Endothelial cell (in vitro differentiated cells): ENCODE measurements around the gene CNBD2. TPM values are rescaled to one million over a fixed set of nuclear protein-coding genes. Genes with fewer than 3 reads are reported as not detected.
A peak's percentile ranks its signal among the peaks of the same experiment; 100 is the strongest.

Source experiments
- DNase-seq: peaks from one replicate; pipeline ENCODE4 v3.0.0; 2021; ENCODE audit warnings: low spot score
- H3K27ac Mint-ChIP-seq: one replicate; pipeline ENCODE4 v1.8.0; 2021; ENCODE audit warnings: mixed read lengths, inconsistent platforms; ENCODE audit not compliant: unreplicated experiment
- H3K27me3 Mint-ChIP-seq: one replicate; pipeline ENCODE4 v1.8.0; 2021; ENCODE audit warnings: mild to moderate bottlenecking, moderate library complexity, mixed read lengths, inconsistent platforms; ENCODE audit not compliant: unreplicated experiment
- H3K36me3 Mint-ChIP-seq: one replicate; pipeline ENCODE4 v1.8.0; 2021; ENCODE audit warnings: mild to moderate bottlenecking, low read depth, mixed read lengths, inconsistent platforms; ENCODE audit not compliant: unreplicated experiment
- H3K4me1 Mint-ChIP-seq: one replicate; pipeline ENCODE4 v1.8.0; 2021; ENCODE audit warnings: mild to moderate bottlenecking, mixed read lengths, inconsistent platforms; ENCODE audit not compliant: unreplicated experiment
- H3K4me3 Mint-ChIP-seq: one replicate; pipeline ENCODE4 v1.8.0; 2021; ENCODE audit warnings: mild to moderate bottlenecking, mixed read lengths, inconsistent platforms; ENCODE audit not compliant: unreplicated experiment
- H3K9me3 Mint-ChIP-seq: one replicate; pipeline ENCODE4 v1.8.0; 2021; ENCODE audit warnings: mixed read lengths, inconsistent platforms; ENCODE audit not compliant: unreplicated experiment
- long read RNA-seq: library from polyadenylated mRNA; unstranded; transcript quantifications from one replicate; pipeline ENCODE4 v2.0.0, GENCODE V29; 2020; ENCODE audit not compliant: unreplicated experiment
- total RNA-seq: library from RNA; stranded (reverse); fragmentation: NEBNext Ultra II Directional; extraction: Animal tissue kit (Norgen Biotek cat#: 25700); gene quantifications from one replicate; pipeline ENCODE4 v1.2.1, GENCODE V29; 2021; ENCODE audit not compliant: unreplicated experiment
- TF ChIP-seq, protein P1 (sequence below): fragments of 200-600 bp; sonication (generic); IDR thresholded peaks from one replicate; pipeline ENCODE4 v1.5.0; 2021; ENCODE audit warnings: antibody characterized with exemption; ENCODE audit not compliant: unreplicated experiment

The CNBD2 gene
- total RNA-seq = 8.8 TPM
- long read RNA-seq, transcript CNBD2-206 (1 exons, 662 nt) = major isoform, 10 of 10 reads
- long read RNA-seq, partial matches to known transcripts = 0 of 10 reads
- long read RNA-seq, other reads (novel, unspliced or antisense) = 0 of 10 reads

DNA sequence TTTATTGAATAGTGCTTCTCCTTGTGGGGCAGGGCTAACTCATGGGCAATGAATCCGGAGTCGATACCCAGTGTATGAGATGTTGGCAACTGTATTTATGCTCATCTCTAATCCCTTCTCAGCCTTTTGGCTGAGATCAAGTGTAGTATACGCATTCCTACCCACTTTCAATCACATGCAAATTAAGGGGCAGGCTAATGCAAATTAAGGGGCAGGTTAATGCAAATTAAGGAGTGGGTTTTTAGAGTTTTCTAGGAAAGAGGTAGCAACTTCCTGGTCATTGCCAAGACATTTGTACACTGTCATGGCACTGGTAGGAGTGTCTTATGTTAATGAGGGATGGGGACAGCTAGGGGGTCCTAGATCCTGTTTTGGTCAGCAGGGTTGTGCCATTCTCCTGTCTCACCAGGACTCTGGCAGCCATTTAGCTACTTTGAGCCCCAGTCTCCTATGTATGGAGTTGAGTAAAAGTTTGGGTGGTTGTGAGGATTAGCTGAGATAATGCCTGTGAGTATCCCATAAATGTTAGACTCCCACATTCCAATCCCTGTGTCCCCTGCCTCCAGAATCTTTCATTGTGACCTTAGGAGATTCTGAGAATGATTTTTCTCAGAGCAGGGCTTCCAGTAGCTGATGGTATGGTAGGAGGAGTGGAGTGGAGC is at the start of gene CNBD2:
TSS of gene CNBD2 (plus strand) at position 612 of the 662 bp plus-strand sequence. CDS start 173 bp downstream, outside the sequence.
- H3K4me3 Mint-ChIP-seq = no peak within 1 kb of the TSS

DNA sequence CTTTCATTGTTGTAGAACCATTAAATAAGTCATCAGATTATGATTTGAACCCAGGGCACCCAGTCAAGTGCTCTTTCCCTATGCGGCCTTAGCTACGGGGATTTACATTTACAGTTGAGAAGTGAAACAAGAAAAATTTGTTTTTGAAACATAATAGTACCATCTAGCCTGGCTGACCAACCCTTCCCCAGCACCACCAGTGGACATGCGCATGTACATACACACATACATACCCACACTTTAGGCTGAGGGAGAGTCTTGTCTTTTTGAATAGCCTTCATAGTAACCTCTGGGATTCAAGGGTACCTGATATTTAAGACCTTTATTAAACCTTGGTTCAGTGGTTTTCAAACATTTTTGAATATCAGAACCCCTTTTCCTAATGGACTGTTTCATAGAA is 47.9 kb upstream of the CNBD2 start:
- no peak overlapping the region for H3K27ac Mint-ChIP-seq
- TF ChIP-seq, protein P1, sequence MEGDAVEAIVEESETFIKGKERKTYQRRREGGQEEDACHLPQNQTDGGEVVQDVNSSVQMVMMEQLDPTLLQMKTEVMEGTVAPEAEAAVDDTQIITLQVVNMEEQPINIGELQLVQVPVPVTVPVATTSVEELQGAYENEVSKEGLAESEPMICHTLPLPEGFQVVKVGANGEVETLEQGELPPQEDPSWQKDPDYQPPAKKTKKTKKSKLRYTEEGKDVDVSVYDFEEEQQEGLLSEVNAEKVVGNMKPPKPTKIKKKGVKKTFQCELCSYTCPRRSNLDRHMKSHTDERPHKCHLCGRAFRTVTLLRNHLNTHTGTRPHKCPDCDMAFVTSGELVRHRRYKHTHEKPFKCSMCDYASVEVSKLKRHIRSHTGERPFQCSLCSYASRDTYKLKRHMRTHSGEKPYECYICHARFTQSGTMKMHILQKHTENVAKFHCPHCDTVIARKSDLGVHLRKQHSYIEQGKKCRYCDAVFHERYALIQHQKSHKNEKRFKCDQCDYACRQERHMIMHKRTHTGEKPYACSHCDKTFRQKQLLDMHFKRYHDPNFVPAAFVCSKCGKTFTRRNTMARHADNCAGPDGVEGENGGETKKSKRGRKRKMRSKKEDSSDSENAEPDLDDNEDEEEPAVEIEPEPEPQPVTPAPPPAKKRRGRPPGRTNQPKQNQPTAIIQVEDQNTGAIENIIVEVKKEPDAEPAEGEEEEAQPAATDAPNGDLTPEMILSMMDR = no peak
- peaks cover 19% of the 10 kb centered on the region for H3K36me3 Mint-ChIP-seq
- H3K27me3 Mint-ChIP-seq = no peaks in the 10 kb centered on the region
- DNase-seq = no peak
- H3K4me3 Mint-ChIP-seq = no peak overlapping the region
- no peaks in the 10 kb centered on the region for H3K4me1 Mint-ChIP-seq
- no peaks in the 10 kb centered on the region for H3K9me3 Mint-ChIP-seq

More for the DNA sequence above, at the start of gene CNBD2:
- no peak for DNase-seq
- Mint-ChIP-seq H3K27me3 (no peaks in the 10 kb centered on the region), H3K27ac (no peak within 1 kb of the TSS), H3K4me1 (no peaks in the 10 kb centered on the region), H3K36me3 (no peaks in the 10 kb centered on the region), H3K9me3 (no peaks in the 10 kb centered on the region)
- TF ChIP-seq, protein P1 = no peak

DNA sequence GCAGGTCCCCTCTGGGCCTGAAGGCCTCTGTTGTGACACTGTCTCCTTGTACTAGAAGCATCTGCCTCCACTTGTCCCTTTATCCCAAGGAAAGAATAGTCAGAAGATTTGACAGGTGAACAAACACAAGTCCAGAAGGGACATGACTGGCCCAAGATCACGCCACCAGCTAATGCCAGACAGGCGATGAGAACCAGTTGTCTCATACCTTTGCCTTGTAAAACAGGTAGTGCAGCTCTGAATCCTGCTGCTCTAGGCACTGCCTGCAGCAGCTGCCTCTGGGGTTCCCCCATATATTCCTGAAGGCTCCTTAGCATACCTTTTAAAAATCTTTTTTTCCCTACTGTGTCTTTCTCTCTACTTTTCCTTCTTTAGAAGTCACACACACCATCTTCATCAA is 39.1 kb upstream of the CNBD2 start:
- peaks cover 43% of the 10 kb centered on the region for H3K36me3 Mint-ChIP-seq
- peaks cover 6% of the 10 kb centered on the region for H3K27me3 Mint-ChIP-seq
- no peak overlapping the region for H3K4me3 Mint-ChIP-seq
- H3K27ac Mint-ChIP-seq = no peak overlapping the region
- no peak for DNase-seq
- TF ChIP-seq, protein P1 = no peak
- H3K4me1 Mint-ChIP-seq = peaks cover 9% of the 10 kb centered on the region
- H3K9me3 Mint-ChIP-seq = no peaks in the 10 kb centered on the region

DNA sequence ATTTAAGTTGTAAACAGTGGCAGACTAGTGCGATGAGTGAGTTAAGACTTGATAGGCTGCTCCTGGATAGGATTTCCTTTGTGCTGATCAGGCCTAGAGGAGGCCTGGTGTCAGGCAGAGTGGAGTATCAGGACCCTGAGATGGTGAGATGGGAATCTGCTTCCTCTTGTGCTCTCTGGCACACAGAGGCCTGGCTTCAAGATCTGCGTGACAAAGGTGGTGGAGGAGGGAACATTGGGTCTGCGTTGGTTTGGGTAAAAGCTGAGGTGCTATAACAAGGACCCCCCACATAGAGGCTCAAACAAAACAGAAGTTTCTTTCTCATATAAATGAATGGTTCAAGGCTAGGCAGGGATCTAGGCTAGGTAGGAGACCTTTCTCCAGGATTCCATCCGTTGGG is 34.3 kb upstream of the CNBD2 start:
- TF ChIP-seq, protein P1 = no peak
- DNase-seq = no peak
- peaks cover 58% of the 10 kb centered on the region for H3K36me3 Mint-ChIP-seq
- H3K9me3 Mint-ChIP-seq = no peaks in the 10 kb centered on the region
- peaks cover 6% of the 10 kb centered on the region for H3K27me3 Mint-ChIP-seq
- H3K27ac Mint-ChIP-seq = no peak overlapping the region
- peaks cover 31% of the 10 kb centered on the region for H3K4me1 Mint-ChIP-seq
- H3K4me3 Mint-ChIP-seq = peak overlapping the region; percentile 63

DNA sequence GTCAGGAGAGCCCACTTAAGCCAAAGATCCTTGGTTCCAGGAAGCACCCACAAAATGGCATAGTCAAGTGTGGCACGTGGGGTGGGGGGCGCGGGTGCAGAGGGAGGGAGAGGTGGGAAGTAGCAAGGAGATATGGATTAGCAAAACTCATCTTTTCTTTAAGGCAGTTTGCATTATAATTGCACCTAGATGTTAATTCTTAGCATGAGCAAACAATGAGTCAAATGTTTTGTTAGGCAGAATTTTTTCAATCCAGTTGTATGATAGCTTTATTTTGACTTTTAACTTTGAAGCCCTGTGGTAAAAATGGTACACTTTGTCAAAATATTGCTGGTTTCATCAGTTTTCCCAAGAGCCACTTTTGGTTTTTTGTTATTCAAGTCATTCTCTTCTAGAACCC is 29.1 kb upstream of the CNBD2 start:
- Mint-ChIP-seq H3K36me3 (peaks cover 51% of the 10 kb centered on the region), H3K27ac (peak overlapping the region; percentile 54), H3K27me3 (peaks cover 5% of the 10 kb centered on the region), H3K4me3 (no peak overlapping the region), H3K9me3 (no peaks in the 10 kb centered on the region), H3K4me1 (peaks cover 43% of the 10 kb centered on the region)
- TF ChIP-seq, protein P1 = no peak
- DNase-seq = no peak
